IPS-NIHi11 (cell line): ENCODE data around the gene PIK3CB.
A peak's percentile ranks its signal among the peaks of the same experiment; 100 is the strongest.
"Not testable (repeated sequence)": the region's sequence is repeated elsewhere in the genome, so short reads cannot be mapped to it uniquely, and the experiment has no call there.

Experiments
- DNase-seq: peaks from one replicate; pipeline ENCODE4 v3.0.0; 2012; ENCODE audit warnings: mixed read lengths, low spot score

Gene PIK3CB

DNA sequence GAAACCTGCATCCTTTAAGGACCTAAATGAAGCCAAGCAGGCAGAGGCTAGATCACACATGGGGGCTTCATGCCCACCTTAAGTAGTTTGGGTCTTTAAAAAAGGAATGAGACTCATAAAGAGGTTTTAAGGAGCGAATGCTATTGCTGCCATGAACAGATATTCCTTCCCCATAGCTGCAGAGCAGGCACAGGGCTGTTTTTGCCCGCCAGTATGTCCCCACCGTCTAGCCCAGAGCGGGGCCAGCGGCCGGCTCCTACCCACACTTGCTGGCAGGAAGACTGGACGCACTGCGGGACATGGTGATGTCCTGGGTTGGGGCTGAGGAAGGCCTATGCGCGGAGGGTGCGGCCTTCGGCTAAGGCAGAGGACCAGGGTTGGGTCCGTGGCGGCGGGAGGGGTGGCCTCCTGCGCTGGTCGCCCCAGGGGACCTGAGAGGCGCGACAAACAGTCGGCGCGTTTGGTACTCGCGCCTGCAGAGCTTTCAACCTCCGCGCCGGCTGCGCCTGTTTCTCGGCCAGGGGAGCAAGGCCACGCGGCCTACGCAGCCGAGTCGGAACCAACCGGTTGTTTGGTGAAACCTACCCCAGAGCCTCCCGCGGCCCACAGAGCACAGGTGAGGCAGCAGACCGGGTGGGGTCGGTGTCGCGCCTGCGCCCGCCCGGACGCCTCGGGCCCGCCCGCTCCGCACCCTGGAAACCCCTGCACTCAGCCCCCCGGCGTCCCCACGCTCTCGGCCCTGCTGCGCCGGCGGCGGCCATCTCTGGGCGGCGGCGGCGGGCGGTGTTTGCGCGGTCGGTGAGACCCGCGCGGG, 226.2 kb downstream of the PIK3CB start, which contains the start of gene FAIM:
FAIM (plus strand) TSS at position 450 of the 814 bp plus-strand sequence. CDS start 10,956 bp downstream, outside the sequence.
- peak; percentile 69 for DNase-seq

DNA sequence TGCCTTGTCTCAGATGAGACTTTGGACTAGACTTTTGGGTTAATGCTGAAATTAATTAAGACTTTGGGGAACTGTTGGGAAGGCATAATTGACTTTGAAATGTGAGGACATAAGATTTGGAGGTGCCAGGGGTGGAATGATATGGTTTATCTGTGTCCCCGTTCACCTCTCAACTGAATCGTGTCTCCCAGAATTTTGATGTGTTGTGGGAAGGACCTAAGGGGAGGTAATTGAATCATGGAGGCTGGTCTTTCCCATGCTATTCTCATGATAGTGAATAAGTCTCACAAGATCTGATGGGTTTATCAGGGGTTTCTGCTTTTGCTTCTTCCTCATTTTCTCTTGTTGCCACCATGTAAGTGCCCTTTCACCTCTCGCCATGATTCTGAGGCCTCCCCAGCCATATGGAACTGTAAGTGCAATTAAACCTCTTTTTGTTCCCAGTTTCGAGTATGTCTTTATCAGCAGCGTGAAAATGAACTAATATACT, 230.6 kb downstream of the PIK3CB start:
- DNase-seq: not testable (repeated sequence)
